ENCODE measurements around the gene USP34.

USP34 gene

DNA sequence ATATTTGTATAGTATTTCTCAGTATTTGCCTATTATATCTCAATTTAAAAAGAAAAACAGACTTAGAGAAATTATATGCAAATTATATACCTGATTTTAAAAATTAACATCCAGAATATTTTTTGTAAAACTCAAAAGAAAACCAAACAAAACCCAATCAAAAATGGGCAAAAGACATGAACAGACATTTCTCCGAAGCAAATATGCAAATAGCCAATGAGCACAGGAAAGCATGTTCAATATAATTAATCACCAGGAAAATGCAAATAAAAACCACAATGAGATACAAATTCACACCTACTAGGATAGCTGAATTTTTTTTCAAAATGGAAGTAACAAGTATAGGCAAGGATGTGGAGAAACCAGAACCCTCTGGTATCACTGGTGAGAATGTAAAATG is 108.0 kb downstream of the USP34 start:
- no peak for DNase-seq

DNA sequence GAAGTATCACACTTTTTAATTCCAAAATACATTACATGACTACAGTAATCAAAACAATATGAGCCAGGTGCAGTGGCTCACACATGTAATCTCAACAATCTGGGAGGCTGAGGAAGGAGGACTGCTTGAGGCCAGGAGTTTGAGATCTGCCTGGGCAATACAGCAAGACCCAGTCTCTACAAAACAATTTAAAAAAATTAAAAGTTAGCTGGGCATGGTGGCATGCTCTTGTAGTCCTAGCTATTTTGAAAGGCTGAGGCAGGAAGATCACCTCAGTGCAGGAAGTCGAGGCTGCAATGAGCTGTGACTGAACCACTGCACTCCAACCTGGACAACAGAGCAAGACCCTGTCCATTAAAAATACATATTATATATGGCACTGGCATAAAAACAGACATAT is 109.8 kb downstream of the USP34 start:
- no peak for DNase-seq

DNA sequence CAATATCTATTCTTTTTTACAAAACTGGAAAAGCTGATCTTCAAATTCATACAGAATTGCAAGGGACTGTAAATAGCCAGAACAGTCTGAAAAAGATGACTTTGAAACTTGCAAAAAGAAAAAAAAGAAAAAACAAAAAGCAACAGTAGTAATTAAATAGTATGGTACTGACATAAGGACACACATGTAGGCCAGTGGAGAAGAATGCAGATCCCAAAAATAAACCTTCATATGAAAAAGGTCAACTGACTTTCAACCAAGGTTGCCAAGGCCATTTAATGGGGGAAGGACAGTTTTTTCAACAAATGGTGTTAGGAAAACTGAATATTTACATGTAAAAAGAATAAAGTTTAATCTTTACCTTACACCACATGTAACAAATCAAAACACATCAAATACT is 111.8 kb downstream of the USP34 start:
- no peak for DNase-seq

DNA sequence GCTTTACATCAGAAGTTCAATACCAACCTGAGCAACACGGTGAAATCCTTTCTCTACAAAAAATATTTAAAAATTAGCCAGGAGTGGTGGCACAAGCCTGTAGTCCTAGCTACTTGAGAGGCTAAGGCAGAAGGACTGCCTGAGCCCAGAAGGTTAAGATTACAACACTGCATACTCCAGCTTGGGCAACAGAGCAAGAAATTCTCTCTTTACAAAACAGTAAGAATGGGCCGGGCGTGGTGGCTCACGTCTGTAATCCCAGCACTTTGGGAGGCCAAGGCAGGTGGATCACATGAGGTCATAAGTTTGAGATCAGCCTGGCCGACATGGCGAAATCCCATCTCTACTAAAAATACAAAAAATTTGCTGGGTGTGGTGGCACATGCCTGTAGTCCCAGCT is 113.2 kb downstream of the USP34 start:
- no peak for DNase-seq

DNA sequence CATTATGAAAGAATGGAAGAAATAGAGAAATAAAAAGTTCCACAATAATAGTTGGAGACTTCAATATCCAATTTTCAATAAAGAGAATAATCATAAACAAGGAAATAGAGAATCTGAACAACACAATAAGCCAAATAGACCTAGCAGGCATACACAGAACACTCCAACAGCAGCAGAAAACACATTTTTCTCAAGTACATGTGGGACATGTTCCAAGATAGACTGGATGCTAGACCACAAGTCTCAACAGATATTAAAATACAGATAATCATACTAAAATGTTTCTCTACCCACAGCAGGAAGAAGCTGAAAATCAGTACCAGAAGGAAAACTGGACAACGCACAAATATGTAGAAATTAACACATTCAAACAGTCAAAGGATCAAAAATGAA is 113.9 kb downstream of the USP34 start:
- DNase-seq: no peak

DNA sequence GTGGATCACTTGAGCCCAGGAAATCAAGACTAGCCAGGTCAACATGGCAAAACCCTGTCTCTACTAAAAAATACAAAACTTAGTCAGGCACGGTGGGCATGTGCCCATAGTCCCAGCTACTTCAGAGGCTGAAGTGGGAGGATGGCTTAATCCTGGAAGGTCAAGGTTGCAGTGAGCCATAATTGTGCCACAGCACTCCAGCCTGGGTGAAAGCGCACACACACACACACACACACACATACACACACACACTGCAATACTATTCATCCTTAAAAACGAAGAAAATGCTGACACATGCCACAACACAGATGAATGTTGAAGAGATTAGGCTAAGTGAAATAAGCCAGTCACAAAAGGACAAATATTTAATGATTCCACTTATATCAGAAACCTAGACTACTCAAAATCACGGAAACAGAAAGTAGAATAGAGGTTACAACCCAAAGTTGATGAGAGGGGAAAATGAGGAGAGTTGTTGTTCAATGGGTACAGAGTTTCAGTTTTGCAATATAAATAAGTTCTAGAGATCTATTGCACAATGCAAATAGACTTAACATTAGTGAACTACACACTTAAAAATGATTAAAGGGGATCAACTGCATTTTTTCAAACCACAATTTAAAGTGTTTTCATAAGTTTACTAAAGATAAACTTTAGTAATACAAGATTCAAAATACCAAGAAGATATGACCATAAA is 114.5 kb downstream of the USP34 start:
- no peak for DNase-seq

DNA sequence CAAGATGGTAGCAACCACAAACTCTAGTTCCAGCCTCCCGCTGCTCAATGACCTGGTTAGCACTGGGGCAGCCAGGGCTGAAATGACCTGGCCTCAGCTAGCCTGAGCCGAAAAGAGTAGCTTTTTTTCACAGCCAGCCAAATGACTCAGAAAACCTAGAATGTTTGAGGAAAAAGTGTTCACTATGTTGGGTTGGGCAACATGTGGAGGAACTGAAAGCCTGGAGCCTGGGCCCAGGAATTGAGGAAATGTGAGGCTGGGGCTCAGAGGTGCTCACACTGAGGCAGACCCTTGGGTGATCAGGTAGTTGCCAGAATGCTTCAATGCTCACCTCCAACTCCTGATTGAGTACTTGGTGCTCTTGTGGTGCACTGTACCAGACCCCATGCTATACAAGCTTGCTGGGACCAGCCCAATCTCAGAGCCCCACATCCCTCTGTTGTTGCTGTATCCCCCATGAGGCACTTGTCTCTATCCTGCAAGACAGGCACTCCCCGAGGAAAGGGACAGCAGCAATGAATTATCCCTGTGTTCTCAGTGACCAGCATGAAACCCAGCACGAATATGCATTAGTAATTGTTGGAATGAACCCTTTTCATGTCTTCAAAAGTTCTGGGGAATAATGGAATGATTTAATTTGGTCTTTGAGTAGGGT is 116.2 kb downstream of the USP34 start:
- DNase-seq: no peak

DNA sequence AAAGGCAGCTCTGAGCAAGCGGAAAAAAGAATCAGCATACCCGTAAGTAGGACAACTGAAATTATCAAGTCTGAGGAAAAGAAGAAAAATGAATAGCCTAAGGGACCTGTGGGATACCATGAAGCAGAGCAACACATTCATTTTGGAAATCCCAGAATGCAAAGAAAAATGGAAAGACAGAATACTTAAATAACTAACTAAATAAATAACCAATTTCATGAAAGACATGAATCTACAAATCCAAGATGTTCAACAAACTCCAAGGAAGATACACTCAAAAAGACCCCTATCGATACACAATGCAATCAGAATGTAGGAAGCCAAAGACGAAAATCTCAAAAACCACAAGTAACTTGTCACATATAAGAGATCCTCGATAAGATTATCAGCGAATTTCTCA is 117.0 kb downstream of the USP34 start:
- DNase-seq: no peak

DNA sequence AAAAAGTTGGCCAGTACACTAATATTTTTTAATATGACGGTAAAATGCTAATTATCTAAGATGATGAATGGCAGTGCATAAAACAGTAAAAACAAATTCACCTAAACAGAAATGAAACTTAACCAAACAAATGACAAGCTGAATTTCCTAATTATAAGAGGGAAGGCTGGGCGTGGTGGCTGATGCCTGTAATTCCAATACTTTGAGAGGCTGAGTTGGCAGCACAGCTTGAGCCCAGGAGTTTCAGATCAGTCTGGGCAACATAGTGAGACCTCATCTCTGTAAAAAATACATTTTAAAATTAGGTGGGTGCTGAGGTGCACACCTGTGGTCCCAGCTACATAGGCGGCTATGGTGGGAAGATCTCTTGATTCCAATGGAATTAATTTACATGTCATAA is 120.1 kb downstream of the USP34 start:
- no peak for DNase-seq

DNA sequence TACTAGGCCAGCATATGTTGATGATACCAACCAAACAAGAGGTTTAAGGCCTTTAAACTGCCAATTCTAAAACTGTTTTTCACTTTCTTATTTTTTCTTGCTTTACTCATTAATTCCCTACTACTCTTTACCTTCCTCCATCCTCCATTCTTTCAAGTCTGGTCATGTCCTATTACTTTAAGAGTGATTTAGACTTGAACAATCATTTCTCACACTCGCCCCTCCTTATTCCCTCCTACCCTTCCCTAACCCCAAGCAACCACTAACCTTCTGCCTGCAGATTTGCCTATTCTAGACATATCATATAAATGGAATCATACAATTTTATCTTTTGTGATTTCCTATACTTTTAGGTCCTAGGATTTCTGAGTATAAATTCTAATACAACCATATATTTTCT is 127.7 kb downstream of the USP34 start:
- DNase-seq: no peak

DNA sequence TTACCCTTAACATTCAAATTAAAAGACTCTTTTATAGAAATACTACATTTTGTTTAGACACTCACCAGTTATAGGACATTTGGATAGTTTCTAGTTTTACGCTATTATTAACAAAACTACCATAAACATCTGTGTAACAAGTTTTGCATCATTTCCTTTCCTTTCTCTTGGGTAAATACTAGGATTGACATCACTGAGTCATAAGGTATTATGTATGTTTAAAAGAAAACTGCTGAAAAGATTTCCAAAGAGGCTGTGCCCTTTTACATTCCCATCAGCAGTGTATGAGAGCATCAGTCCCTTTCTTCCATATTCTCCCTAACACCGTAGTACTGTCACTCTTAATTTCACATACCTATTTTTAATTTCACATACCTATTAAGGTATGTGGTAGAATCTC is 130.6 kb downstream of the USP34 start:
- no peak for DNase-seq

DNA sequence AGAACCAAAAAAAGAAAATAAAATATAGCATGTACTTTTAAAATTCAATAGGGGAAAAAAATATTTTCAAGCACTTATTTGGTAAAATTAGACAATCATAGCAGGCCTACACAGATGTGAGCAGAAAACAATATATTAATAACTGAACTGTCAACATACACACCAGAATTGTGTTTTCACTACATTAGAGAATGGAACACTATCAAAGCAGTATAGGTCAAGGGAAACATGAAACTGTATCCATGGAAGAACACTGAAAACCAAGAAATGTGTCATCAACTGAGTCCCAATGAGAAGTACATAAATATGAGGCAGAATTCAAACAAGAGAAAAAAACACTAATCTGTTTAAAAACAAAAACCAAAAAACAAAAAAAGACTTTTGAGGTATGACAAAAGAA is 132.4 kb downstream of the USP34 start:
- DNase-seq: no peak

DNA sequence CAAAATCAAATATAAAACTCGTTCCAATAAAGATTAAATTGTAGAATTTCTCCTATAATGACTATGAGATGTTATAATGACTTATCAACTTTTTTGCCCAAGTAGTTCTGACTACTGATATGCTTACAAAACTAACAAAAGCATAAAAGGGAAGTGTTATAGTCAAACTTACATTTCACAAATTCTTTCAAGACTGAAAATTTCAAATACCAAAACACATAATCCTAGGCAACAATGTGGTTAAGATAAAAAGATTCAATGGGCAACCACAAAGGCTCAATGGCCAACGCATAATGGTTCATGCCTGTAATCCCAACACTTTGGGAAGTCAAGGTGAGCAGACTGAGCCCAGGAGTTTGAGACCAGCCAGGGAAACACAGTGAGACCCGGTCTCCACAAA is 135.7 kb downstream of the USP34 start:
- no peak for DNase-seq

DNA sequence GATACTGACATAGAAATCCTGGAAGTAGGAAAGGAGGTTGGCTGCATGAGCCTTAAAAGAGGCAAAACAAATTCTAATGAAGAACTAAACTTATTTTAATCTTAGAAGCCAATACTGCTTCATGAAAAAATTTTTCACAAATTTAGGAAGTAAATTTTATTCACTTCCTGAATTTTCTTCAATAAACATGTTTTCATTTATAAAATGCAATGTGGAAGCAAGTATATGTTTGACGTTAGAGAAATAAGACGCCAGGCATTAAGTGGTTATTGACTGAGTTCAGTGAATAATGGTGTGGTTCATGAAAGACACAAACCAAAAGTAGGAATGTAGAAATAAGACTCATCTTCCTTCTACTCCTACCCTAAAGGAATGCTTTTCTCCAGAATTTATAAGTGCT is 136.4 kb downstream of the USP34 start:
- DNase-seq: no peak

DNA sequence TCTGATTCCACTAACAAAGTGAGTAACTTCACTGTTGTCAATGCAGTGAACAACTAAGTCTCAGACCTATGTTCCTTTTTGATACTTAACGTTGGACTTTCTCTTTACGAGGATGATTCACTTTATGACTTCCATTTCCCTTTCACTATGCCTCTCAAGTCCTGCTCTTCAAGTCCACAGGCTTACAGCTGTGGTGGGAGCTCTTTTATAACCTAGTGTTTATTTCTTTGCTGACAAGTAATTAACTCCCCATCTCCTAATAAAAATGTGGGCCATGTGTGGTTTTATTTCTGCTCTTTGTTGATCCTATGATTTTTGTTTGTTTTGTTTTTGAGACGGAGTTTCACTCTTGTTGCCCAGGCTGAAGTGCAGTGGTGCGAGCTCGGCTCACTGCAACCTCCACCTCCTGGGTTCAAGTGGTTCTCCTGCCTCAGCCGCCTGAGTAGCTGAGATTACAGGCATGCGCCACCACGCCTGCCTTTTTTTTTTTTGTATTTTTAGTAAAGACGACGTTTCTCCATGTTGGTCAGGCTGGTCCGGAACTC is 142.1 kb downstream of the USP34 start:
- DNase-seq: no peak

DNA sequence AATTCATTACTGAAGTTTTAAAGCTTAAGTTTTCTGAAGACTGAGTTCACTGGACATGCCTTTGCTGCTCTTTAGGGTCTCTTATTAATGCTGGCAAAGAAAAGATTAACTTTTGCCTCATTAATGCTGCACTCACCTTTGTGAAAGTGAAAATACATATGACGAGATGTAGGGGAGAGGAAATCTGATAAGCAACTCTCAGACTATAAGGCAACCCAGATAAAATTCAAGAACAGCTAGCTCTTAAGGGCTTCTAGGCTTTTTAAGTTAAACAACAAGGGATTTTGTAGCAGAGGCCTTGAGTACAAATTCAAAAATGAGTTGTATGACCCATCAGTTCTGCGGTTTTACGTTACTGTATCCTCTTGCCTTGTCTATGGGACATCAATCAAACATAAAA is 143.7 kb downstream of the USP34 start:
- DNase-seq: peak; percentile 12

DNA sequence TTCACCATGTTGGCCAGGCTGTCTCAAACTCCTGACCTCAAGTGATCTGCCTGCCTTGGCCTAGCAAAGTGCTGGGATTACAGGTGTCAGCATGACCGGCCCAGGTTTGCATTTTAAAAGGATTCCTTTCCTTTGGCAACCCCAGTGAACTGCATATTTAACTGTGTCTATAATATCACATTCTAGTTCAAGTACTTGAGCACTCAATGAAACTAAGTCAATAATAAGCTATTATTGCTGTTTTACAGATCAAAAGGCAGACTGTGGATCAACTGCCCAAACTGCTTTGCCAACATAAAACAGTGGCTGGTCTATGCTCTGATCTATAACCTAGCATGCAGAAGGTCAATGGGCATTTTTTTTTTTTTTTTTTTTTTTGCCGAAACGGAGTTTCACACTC is 144.5 kb downstream of the USP34 start:
- no peak for DNase-seq

DNA sequence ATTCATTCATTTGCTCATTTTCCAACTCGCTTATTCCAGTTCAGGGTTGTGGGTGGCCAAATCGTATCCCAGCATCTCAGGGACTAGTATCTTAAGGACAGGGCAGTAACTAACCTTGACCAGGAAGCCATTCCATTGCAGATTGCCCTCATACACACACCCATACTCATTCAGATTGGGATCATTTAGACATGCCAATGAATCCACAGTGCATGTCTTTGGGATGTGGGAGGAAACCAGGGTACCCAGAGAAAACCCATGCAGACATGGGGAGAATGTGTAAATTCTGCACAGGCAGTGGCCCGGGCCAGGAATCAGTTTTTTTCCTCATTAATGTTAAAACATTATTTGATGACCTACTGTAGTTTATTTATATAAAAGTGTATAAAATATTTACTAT is 150.7 kb downstream of the USP34 start:
- DNase-seq: no peak

DNA sequence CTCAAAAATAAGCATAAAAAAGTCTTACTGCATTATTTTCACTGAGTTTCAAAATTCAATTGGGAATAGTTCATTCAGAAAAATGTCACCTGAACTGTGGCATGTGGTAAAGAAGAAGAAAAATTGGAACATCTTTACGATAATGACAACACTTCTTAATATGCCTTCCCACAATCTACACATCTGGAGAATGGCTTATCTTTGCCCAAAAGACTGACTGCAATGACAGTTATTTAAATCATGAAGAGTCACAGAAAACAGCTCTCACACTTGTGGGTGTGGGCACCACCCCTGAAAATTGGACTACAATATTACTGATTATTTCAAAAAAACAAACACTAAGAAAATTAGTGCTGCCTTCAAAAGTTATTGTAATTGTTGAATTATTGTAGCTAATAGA is 152.3 kb downstream of the USP34 start:
- DNase-seq: no peak

DNA sequence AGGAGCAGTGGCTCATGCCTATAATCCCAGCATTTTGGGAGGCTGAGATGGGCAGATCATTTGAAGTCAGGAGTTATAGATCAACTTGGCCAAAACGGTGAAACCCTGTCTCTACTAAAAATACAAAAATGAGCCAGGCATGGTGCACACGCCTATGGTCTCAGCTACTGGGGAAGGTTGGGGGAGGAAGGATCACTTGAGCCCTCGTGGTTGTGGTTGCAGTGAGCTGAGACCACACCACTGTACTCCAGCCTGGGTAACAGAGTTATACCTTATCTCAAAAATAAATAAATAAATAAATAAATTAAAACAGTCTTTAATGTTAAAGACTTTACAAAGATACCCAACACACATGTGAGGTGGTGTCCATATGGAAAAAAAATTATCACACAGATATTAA is 174.9 kb downstream of the USP34 start:
- no peak for DNase-seq

DNA sequence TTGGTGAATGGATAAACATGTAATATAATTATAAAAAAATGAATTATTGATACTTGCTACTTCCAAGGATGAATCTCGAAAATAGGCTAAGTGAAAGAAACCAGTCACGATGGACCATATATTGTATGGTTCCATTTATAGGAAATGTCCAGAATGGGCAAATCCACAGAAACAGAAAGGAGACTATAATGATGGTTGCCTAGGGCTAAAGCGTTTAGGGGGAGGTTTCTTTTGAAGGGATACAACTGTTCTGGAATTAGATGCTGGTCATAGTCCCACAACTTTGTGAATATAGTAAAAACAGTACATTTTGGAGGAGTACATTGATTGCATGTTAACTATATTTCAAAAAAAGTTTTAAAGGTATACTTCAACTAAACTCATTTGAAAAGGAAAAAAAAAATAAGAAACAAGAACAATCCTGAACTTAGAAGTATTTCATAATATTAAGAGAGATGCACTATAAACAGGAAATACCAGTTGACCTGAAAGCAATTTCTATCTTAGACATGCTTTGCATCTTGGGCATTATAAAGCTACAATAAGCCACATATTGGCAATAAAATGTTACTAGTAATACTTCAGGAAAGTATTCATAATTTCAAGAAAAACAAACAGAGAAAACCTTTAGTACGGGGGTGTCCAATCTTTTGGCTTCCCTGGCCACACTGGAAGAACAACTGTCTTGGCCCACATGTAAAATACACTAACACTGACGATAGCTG is 178.9 kb downstream of the USP34 start:
- DNase-seq: no peak

DNA sequence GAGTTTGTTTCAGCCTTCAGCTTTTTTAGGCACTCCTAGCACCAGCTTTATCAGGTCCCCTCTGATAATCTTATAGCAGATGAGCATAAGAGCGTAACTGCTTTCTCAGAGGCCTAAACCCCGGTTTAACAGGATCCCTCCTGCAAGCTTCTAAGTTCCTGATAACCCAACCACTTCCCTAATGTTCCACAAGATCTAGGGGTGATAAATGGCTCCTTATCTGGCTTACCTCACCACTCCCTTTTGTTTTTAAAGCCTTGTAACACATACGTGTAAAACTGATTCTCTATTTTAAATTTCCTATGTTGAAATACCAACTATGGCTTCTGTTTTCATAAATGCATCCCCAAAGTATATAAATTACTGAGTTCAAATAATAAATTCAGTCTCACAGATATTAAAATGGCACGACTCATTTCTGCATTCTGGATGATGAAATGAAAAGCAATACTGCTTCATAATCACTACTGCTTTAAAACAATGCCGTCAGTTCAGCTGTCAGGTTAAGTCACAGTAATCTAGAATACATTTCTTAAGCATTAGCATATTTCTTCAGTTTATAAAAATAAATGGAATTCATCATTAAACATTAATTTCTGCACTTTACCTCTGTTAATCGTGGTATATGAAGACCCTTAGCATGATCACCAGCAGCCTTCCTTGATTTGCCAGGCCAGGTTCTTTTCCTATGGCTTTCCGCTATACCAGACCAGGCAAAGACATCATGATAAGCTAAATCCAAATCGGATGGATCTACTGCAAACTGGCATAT is 182.6 kb downstream of the USP34 start:
- no peak for DNase-seq

DNA sequence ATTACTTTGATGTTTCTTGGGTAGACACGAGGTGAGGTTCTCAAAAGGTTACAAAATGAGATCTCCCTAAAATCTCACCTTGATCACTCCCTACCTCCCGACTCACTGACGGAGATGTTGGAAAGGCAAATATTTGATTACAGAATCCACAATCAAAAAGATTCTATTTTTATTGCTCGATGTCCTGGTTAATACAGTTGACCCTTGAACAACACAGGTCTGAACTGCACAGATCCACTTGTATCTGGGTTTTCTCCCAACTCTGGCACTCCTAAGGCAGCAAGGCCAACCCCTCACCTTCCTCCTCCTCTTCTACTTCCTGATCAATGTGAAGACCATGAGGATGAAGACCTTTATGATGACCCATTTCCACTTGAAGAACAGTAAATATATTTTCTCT is 183.6 kb downstream of the USP34 start:
- no peak for DNase-seq

All from CD4-positive, alpha-beta T cell treated with Interleukin-10 for 1 hour (primary cell).